MG63 (cell line): ENCODE data around the gene KNDC1. TPM values are rescaled to one million over a fixed set of nuclear protein-coding genes. Genes with fewer than 3 reads are reported as not detected.
"Not testable (repeated sequence)": the region's sequence is repeated elsewhere in the genome, so short reads cannot be mapped to it uniquely, and the experiment has no call there.

Experiments used
- DNase-seq: peaks from one replicate; pipeline ENCODE4 v3.0.0-alpha.2; 2020
- H3K27me3 ChIP-seq: fragments of 250-450 bp; sonication (Bioruptor Pico); 2 replicates; pipeline ENCODE4 v1.5.1; 2020; ENCODE audit warnings: mild to moderate bottlenecking, moderate library complexity
- H3K36me3 ChIP-seq: fragments of 250-450 bp; sonication (Bioruptor Pico); 2 replicates; pipeline ENCODE4 v1.5.1; 2020; ENCODE audit warnings: mild to moderate bottlenecking, moderate library complexity
- H3K4me3 ChIP-seq: fragments of 250-450 bp; sonication (Bioruptor Pico); 2 replicates; pipeline ENCODE4 v1.5.1; 2020; ENCODE audit warnings: mild to moderate bottlenecking, moderate library complexity
- H3K9me3 ChIP-seq: fragments of 250-450 bp; sonication (Bioruptor Pico); 2 replicates; pipeline ENCODE4 v1.5.1; 2020; ENCODE audit warnings: mild to moderate bottlenecking, moderate library complexity
- total RNA-seq: library from RNA; depleted of rRNA; stranded (reverse); fragments of >200 nt; shearing (Covaris generic); gene quantifications from 2 replicates; pipeline ENCODE4 v1.2.3, GENCODE V29; 2014; ENCODE audit warnings: low replicate concordance

The KNDC1 gene
- total RNA-seq, 1 experiment from 2014 or later, result 0.92 TPM

DNA sequence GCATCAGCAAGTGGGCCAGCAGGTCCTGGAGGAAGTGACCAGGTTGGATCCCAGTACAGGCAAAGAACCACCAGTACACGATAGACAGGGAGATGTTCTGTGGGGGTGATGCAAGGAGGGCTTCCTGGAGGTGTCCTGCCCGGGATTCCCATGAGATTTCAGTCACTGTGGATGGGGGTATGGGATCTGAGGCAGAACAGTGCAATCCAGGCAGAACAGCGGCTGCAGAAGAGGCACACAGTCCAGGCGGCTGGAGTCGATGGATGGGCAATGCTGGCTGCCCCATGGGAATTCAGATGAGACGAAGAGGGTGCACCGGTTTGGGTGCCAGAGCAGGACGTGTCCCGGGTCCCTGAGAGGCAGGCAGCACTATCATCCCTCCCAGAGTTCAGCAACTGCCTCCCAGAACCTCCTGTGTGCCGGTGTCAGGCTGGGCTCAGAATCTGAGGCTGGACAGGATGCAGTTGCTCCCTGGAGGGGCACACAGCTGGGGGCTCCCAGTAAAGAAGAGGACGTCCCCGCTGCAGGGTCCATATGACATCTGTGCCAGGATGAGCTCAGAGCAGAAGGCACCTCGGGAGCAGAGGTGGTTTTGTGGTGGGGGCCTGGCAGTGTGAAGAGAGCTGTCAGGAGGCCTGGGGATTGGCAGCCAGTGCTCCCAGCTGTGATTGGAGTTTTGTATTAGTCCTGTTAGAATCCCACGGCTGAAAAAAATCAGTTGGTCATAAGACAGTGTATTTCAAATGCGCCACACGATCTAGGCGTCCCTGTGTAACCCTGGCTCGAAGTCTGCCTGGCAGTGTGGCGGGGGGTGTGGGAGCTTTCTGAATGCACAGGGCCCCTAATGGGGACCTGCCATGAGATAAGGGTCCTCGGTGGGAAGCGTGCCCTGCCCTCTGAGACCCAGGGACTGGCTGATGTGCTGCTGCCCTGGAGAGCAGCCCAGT is 3.2 kb downstream of the KNDC1 start:
- H3K27me3 ChIP-seq, result no peaks in the 10 kb centered on the region
- no peaks in the 10 kb centered on the region for H3K36me3 ChIP-seq
- no peak for DNase-seq
- no peak overlapping the region for H3K4me3 ChIP-seq
- no peaks in the 10 kb centered on the region for H3K9me3 ChIP-seq

DNA sequence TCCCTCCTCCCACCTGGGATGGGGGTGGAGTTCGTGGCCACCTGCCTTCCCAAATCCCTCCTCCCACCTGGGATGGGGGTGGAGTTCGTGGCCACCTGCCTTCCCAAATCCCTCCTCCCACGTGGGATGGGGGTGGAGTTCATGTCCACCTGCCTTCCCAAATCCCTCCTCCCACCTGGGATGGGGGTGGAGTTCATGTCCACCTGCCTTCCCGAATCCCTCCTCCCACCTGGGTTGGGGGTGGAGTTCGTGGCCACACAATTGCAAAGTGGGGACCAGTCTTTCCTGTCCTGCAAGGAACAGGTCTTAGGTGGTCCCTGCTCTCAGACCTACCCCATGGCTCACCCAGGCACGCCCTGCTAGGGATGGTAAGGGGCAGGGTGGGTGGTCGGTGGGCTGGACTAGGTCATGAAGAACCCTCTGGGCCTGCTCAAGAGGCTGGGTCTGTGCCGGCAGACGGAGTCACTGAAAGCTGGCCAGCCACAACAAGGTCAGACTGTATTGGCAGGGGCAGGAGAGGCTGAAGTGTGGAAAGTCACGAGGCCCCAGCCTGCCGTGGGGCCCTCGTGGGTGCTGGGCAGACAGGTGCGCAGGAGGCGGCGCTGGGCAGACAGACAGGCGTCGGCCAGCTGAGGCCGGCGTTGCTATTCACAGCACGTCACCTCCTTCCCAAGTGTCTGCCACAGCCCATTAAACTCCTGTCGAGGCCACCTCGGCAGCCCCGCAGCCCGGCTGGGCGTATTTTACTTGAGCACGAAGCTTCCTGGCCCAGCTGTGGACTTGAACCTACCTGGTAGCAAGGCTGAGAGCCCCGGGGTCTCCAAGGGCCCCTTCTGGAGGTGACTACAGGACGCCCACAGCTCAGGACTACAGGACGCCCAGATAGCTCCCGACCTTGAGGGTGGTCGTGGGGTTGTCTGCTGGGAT is 4.1 kb downstream of the KNDC1 start:
- no peak for DNase-seq
- Histone ChIP-seq H3K36me3 (no peaks in the 10 kb centered on the region), H3K4me3 (no peak overlapping the region), H3K27me3 (no peaks in the 10 kb centered on the region), H3K9me3 (no peaks in the 10 kb centered on the region)

DNA sequence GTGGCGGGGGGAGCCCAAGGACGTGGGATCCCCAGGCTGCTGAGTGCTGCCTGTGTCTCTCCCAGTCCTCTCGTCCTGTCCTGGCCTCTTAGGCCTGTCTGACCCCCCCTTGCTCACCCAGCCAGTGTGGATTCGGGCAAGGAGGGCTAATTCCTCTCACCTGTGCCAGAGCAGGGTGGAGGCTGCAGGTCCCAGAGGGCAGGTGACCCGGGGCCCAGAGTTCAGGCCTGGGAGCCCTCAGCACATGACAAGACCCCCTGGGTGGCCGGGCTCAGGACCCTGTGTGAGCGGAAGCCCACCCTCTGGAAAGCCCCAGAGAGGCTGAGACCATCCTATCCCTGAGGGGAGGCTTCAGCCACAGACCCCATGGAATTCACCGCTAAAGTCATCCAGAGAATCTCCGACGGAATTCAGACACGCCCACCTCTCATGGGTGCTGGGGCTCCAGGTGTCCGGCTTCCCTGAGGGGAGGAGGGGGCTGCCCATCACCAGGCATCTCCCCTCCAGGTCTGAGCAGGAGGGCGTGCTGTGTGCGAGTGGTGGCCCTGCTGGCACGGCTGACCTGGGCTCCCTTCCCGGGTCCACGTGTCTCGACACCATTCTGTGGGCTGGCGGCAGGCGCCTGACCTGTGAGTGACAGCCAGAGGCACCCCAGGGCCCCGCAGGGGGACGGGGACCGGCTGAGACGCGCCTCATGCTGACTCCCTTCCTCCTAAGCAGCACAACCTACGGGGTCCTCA is 5.0 kb downstream of the KNDC1 start:
- H3K27me3 ChIP-seq, result no peaks in the 10 kb centered on the region
- H3K9me3 ChIP-seq, result no peaks in the 10 kb centered on the region
- H3K36me3 ChIP-seq, result no peaks in the 10 kb centered on the region

DNA sequence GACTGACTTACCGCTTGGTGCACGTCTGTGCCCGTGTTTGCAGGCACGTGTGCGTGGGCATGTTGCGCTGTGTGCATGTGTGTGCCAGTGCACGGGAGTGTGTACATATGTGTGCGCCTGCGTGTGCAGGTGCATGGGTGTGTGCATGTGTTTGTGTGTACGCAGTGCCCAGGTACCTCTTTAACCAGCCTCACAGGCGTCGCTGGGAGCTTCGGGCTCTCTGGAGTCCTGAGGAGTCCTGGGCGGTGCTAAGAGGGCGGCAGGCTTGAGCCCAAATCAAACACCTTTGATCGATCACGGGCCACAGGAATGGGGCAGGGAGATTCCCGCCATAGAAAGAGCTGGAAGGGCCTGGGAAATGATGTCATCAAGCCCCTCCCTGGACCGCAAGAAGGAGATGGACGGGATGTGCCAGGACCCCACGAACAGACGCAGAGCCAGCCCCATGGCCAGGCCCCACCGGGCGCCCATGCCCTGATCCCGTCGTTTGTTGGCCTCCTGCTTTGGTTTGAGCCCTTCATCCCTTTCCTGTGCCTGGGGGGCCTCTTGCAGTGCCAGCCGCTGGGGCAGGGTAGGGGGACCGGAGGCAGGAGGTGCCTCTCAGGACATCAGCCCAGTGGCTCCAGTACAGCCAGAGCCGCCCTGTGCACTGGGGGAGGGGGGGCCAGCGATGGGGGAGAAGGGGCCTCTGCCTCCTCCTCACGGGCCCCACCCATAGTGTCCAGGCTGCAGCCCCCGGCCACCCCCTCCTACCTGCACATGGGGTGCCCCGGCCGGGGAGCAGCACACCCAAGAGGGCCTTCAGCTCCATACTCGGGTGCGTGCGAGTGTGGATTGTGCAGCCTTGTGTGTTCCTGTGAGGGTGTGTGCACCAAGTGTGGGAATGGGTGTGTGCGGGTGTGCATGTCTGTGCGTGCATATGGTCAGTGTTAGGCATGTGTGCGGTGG is 5.8 kb downstream of the KNDC1 start:
- Histone ChIP-seq H3K9me3 (no peaks in the 10 kb centered on the region), H3K36me3 (no peaks in the 10 kb centered on the region), H3K27me3 (no peaks in the 10 kb centered on the region), H3K4me3 (no peak overlapping the region)
- no peak for DNase-seq

More for the DNA sequence above, 5.0 kb downstream of the KNDC1 start:
- no peak for DNase-seq
- no peak overlapping the region for H3K4me3 ChIP-seq

DNA sequence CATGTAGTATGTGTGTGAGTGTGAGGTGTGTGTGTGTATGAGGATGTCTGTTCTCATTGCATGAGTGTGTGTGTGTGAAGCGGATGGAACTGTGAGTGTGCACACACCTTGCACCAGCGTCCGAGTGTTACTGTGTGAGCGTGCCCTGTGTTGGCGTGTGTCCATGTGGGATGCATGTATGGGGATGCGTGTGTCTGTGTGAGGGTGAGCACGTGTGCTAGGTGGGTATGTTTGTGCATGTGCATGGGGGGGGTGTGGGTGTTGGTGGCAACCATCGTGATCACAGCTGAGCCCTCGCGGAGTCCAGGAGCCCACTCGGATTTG is 6.4 kb downstream of the KNDC1 start:
- Histone ChIP-seq H3K36me3 (no peaks in the 10 kb centered on the region), H3K27me3 (no peaks in the 10 kb centered on the region), H3K9me3 (no peaks in the 10 kb centered on the region), H3K4me3 (no peak overlapping the region)
- no peak for DNase-seq

DNA sequence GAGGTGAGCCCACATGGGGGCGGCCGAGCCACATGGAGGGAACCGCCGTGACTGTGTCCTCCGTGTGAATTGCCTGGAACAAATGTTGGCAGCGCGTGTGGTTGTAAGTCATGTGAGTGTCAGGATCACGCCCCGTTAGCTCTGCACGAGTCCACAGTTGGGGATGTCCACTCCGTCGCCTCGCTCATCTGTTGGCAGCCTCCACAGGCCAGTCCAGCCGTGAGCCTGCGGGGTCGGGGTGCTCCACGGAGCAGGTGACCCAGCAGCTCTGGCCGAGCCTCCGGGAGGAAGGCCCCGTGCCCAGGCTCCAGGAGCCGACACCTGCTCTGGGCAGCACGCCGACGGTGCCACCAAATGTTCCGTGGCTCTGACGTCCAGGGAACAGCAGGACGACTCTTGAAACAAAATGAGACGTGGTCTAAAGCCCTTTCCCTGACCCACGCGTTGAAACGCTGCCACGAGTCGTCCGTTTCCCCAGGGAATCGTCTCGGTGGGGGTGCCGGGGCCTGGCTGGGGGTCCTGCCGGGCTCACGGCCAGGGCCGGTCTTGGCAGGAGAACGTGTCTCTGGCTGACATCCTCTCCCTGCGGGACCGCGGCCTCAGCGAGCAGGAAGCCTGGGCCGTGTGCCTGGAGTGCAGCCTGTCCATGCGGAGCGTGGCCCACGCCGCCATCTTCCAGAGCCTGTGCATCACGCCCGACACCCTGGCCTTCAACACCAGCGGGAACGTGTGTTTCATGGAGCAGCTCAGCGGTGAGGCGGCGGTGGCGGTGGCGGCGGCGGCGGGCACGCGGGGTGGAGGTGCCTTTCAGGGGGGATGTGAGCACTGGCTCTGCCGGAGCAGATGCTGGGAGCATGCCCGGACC is 7.0 kb downstream of the KNDC1 start:
- H3K36me3 ChIP-seq, result no peaks in the 10 kb centered on the region
- no peak for DNase-seq
- H3K27me3 ChIP-seq, result no peaks in the 10 kb centered on the region
- no peaks in the 10 kb centered on the region for H3K9me3 ChIP-seq
- no peak overlapping the region for H3K4me3 ChIP-seq

DNA sequence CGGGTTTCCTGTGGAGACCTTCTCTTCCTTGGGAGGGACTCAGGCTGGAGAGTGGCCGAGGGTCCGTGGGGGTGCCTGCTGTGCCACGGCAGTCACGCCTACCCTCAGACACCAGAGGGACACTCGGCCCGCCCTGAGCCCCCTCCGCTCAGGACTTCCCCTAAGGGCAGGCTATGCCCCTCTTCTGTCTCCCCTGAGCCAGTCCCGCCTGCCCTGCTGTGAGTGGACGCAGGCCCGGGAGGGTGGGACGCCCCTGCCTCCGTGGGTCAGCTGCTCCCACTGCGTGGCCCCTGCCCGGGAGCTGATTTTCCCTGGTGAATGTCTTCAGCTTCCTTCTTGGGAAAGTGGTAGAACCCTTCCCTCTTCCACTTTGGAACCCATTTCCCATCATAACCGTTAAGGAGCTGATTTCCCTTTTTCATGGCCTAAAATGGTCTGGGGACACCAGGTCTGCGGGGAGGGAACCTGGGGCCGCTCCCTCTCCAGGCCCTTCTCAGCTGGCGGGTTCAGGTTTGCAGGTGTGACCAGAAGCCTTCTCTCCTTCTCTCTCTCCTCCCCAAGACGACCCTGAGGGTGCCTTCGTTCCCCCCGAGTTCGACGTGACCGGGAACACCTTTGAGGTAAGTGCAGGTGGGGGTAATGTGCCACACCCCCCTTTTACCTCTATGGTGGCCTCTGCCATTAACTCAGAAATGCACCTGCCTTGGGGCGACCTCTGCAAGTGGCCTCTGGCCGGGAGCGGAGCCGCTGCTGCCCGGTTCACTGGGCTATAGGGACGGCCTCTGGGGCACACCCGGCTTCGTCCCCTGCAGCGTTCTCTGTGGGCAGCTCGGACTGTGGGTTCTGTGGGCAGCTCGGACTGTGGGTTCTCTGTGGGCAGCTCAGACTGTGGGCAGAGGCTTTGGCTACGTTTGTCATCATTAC is 7.9 kb downstream of the KNDC1 start:
- DNase-seq, result no peak
- no peak overlapping the region for H3K4me3 ChIP-seq
- H3K9me3 ChIP-seq, result no peaks in the 10 kb centered on the region
- no peaks in the 10 kb centered on the region for H3K36me3 ChIP-seq
- H3K27me3 ChIP-seq, result no peaks in the 10 kb centered on the region

DNA sequence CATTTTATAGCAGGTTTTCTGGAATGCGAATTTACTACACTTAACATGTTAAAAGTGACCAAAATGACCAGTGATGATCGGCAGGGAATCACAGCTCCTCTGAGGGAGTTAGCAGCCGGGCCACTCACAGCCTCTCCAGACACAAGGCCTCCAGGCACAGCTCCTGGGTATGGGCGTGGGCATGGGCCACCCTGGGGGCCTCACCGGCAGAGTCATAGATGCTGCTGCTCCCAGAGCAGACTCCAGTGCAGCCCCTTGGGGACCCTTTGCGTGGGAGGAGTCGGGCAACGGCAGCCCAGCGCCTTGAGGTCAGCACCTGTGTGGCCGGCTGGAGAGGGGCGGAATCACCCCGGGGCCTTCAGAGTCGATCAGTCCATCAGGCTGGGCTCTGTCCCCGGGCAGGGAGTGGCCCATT is 8.6 kb downstream of the KNDC1 start:
- no peaks in the 10 kb centered on the region for H3K27me3 ChIP-seq
- H3K9me3 ChIP-seq, result no peaks in the 10 kb centered on the region
- no peak for DNase-seq
- H3K36me3 ChIP-seq, result no peaks in the 10 kb centered on the region
- H3K4me3 ChIP-seq, result no peak overlapping the region

DNA sequence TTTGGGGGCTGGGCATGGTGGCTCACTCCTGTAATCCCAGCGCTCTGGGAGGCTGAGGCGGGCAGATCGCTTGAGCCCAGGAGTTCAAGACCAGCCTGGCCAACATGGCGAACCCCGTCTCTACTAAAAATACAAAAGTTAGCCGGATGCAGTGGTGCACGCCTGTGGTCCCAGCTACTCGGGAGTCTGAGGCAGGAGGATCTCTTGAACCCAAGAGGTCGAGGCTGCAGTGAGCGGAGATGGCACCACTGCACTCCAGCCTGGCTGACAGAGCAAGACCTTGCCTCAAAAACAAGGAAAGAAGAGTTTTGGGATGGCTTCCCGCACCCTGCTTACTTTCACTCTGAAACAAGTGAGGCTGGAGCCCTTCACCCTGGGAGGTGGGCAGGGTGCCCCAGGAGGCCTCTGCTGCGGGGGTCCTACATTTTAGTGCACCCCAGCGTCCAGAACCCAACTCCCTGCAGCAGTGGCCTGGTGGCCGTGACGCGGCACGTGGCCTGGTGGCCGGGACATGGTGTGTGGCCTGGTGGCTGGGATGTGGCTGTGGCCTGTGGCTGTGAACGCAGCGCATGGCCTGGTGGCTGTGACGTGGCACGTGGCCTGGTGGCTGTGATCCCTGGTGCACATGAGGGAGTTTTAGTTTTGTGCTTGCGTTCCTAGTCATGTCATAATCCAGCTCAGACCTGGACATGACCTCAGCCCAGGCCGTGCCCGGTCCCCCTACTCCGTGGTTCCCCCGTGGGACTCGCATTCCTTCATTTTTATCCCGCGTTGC is 9.3 kb downstream of the KNDC1 start:
- no peaks in the 10 kb centered on the region for H3K9me3 ChIP-seq
- DNase-seq, result no peak
- H3K27me3 ChIP-seq, result no peaks in the 10 kb centered on the region
- no peak overlapping the region for H3K4me3 ChIP-seq
- H3K36me3 ChIP-seq, result no peaks in the 10 kb centered on the region

DNA sequence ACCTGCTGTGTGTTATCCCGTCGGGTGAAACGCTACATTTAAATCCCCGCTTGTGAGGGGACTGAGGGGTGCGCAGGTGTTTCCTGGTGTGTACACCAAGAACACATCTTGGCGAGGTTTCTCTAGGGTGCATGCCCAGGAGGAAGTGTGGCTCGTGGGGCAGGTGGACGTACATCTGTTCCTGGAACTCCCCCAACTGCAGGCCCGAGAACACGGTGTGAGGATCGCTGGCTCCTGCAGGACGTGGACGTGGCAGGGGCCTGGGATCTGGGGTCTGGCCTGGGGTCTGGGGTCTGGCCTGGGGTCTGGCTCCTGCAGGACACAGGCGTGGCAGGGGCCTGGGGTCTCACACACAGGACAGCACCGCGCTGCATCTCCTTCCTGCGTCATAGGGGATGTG is 10.1 kb downstream of the KNDC1 start:
- Histone ChIP-seq H3K4me3 (no peak overlapping the region), H3K27me3 (no peaks in the 10 kb centered on the region), H3K9me3 (no peaks in the 10 kb centered on the region), H3K36me3 (no peaks in the 10 kb centered on the region)
- no peak for DNase-seq

DNA sequence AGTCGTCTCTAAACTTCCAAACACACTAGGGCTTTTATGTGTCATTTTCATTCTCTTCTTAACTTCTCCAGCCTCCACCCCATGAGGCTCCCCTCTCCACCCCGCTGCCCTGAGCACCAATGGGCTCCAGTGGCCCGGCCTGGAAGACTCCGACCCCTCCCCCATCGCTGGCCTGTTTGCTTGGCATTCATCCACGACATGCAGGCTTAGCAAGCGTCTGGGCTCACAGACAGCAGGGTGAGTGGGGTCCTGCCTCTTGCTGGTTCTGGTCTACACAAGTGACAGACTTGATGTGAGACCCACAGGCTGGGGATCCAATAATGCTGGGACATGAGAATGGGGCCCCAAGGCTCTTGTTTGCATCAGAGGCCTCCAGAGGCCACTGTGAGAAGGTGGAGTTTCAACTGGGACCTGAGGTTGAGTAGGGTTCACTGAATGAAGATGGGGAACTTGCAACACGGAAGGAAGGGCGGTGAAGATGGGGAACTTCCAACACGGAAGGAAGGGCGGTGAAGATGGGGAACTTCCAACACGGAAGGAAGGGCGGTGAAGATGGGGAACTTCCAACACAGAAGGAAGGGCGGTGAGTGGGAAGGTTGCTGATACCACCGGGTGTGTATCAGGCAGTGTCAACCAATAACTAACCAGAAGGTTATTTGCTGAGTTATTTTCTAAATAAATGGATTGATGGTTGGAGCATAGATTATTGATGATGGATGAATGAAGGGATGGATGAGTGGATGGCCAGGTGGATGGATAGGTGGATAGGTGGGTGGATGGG is 14.0 kb downstream of the KNDC1 start:
- no peak for DNase-seq
- no peaks in the 10 kb centered on the region for H3K9me3 ChIP-seq
- H3K36me3 ChIP-seq, result no peaks in the 10 kb centered on the region
- no peaks in the 10 kb centered on the region for H3K27me3 ChIP-seq
- H3K4me3 ChIP-seq, result no peak overlapping the region

DNA sequence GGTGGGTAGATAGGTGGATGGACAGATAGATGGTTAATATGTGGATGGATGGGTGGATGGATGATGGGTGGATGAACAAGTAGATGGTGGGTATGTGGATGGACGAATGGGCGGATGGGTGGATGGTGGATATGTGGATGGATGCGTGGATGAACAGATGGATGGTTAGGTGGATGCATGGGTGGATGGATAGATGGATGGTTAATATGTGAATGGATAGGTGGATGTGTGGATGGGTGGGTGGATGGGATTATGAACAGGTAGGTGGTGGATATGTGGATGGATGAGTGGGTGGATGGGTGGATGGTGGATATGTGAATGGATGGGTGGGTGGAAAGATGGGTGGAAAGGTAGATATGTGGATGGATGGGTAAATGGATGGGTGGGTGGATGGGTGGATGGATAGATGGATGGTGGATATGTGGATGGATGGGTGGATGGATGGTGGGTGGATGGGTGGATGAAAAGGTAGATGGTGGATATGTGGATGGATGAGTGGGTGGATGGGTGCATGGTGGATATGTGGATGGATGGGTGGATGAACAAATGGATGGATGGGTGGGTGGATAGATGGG is 14.8 kb downstream of the KNDC1 start:
- no peak for DNase-seq
- Histone ChIP-seq H3K27me3 (no peaks in the 10 kb centered on the region), H3K4me3 (no peak overlapping the region), H3K9me3 (no peaks in the 10 kb centered on the region), H3K36me3 (no peaks in the 10 kb centered on the region)

DNA sequence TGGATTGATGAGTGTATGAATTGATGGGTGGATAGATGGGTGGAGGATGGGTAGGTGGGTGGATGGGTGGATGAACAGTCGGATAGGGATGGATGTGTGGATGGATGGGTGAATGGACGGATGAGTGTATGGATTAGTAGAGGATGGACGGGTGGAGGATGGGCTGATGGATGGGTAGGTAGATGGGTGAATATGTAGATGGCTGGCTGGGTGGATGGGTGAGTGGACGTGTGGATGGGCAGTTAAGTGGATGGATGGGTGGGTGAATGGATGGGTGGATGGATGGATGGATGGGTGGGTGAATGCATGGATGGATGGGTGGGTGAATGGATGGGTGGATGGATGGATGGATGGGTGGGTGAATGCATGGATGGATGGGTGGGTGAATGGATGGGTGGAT is 15.6 kb downstream of the KNDC1 start:
- not testable (repeated sequence) for H3K4me3 ChIP-seq, H3K9me3 ChIP-seq, DNase-seq, H3K27me3 ChIP-seq, H3K36me3 ChIP-seq
